Eye (tissue), 1 donor: ENCODE results near the gene CCDC17.
A peak's percentile ranks its signal among the peaks of the same experiment; 100 is the strongest.

Source experiments
- DNase-seq: peaks from one replicate; pipeline ENCODE4 v3.0.0-alpha.2; 2015

The CCDC17 gene

GRCh38 chr1:45623972-45624371, at the start of gene CCDC17:
CCDC17 (minus strand) TSS chr1:45624054; CDS start chr1:45623909, 145 bp downstream.
- no peak for DNase-seq

- no peak for DNase-seq
Observed at GRCh38 chr1:45669859-45670655, 46.2 kb upstream of the CCDC17 start.

GRCh38 chr1:45669379-45669778, 45.5 kb upstream of the CCDC17 start:
- DNase-seq, result no peak

- no peak for DNase-seq
Observed at GRCh38 chr1:45668526-45668925, 44.7 kb upstream of the CCDC17 start.

- no peak for DNase-seq
Observed at GRCh38 chr1:45667321-45668111, 43.7 kb upstream of the CCDC17 start.

- DNase-seq, result no peak
Observed at GRCh38 chr1:45666836-45667235, 43.0 kb upstream of the CCDC17 start.

GRCh38 chr1:45660336-45660735, 36.5 kb upstream of the CCDC17 start:
- no peak for DNase-seq

GRCh38 chr1:45659222-45659621, 35.4 kb upstream of the CCDC17 start:
- DNase-seq, result no peak

- no peak for DNase-seq
Observed at GRCh38 chr1:45658171-45658570, 34.3 kb upstream of the CCDC17 start.

GRCh38 chr1:45656573-45657226, 32.8 kb upstream of the CCDC17 start:
- no peak for DNase-seq

GRCh38 chr1:45654540-45655280, 30.9 kb upstream of the CCDC17 start:
- DNase-seq, result no peak

- DNase-seq, result no peak
Observed at GRCh38 chr1:45647248-45648021, 23.6 kb upstream of the CCDC17 start.

GRCh38 chr1:45644661-45645060, 20.8 kb upstream of the CCDC17 start:
- DNase-seq, result no peak

- DNase-seq, result no peak
Observed at GRCh38 chr1:45643978-45644377, 20.1 kb upstream of the CCDC17 start.

- no peak for DNase-seq
Observed at GRCh38 chr1:45643321-45643720, 19.5 kb upstream of the CCDC17 start.

GRCh38 chr1:45640293-45640692, 16.4 kb upstream of the CCDC17 start:
- no peak for DNase-seq

- no peak for DNase-seq
Observed at GRCh38 chr1:45635211-45635610, 11.4 kb upstream of the CCDC17 start.

- no peak for DNase-seq
Observed at GRCh38 chr1:45630429-45630828, 6.6 kb upstream of the CCDC17 start.

- DNase-seq, result no peak
Observed at GRCh38 chr1:45629035-45629434, 5.2 kb upstream of the CCDC17 start.

- peak; percentile 45 for DNase-seq
Observed at GRCh38 chr1:45622524-45623394, 1.1 kb downstream of the CCDC17 start.
